SK-MEL-5 (cell line): ENCODE measurements around the gene EP400. TPM values are rescaled to one million over a fixed set of nuclear protein-coding genes. Genes with fewer than 3 reads are reported as not detected.

Source experiments
- DNase-seq: peaks from one replicate; pipeline ENCODE4 v3.0.0-alpha.2; 2016; ENCODE audit warnings: low read depth, low spot score
- in situ Hi-C: cut with HindIII; loops from 2 replicates; pipeline ENCODE4 v1.10.0; 2016; ENCODE audit warnings: low sequenced_read_pairs, high pct_unique_total_duplicates, low pct_unique_long_range_greater_than_20kb
- total RNA-seq: library from RNA; depleted of rRNA; stranded (reverse); fragments of >200 nt; shearing (Covaris generic); gene quantifications from 2 replicates; pipeline ENCODE4 v1.2.3, GENCODE V29; 2014

The EP400 gene
- total RNA-seq, 1 experiment from 2014 or later = 5.7 TPM

- in situ Hi-C loops = no loop called here
- no peak for DNase-seq
Measured at GRCh38 chr12:131911028-131911650, 38.6 kb upstream of the EP400 start.

- DNase-seq = no peak
- in situ Hi-C loops = no loop called here
Measured at GRCh38 chr12:131911851-131912477, 37.8 kb upstream of the EP400 start.

GRCh38 chr12:131912518-131913274 is 37.0 kb upstream of the EP400 start:
- DNase-seq = no peak

GRCh38 chr12:131913666-131914065 is 36.1 kb upstream of the EP400 start:
- no peak for DNase-seq

More at GRCh38 chr12:131912518-131913274, 37.0 kb upstream of the EP400 start:
- in situ Hi-C loops = no loop called here

GRCh38 chr12:131914179-131914702 is 35.5 kb upstream of the EP400 start:
- in situ Hi-C loops = no loop called here
- no peak for DNase-seq

More at GRCh38 chr12:131913666-131914065, 36.1 kb upstream of the EP400 start:
- in situ Hi-C loops = no loop called here

GRCh38 chr12:131915000-131915689 is 34.6 kb upstream of the EP400 start:
- no peak for DNase-seq
- in situ Hi-C loops = no loop called here

- in situ Hi-C loops = no loop called here
- DNase-seq = no peak
Measured at GRCh38 chr12:131915823-131916222, 33.9 kb upstream of the EP400 start.

- DNase-seq = no peak
- in situ Hi-C loops = no loop called here
Measured at GRCh38 chr12:131916306-131917138, 33.2 kb upstream of the EP400 start.

GRCh38 chr12:131917139-131917710 is 32.5 kb upstream of the EP400 start:
- in situ Hi-C loops = no loop called here
- DNase-seq = no peak

GRCh38 chr12:131917711-131918306 is 31.9 kb upstream of the EP400 start:
- in situ Hi-C loops = no loop called here
- no peak for DNase-seq

GRCh38 chr12:131918311-131919050 is 31.3 kb upstream of the EP400 start:
- no peak for DNase-seq
- in situ Hi-C loops = no loop called here

- in situ Hi-C loops = no loop called here
- DNase-seq = no peak
Measured at GRCh38 chr12:131919051-131919347, 30.7 kb upstream of the EP400 start.

GRCh38 chr12:131919366-131920156 is 30.2 kb upstream of the EP400 start:
- in situ Hi-C loops = no loop called here
- no peak for DNase-seq

- in situ Hi-C loops = no loop called here
Measured at GRCh38 chr12:131920157-131920508, 29.6 kb upstream of the EP400 start.

More at GRCh38 chr12:131920157-131920508, 29.6 kb upstream of the EP400 start:
- DNase-seq = no peak
